WI38 (cell line): Measurements from ENCODE around the gene DNAJB5.

Experiments used
- H3K4me3 ChIP-seq: 2 replicates; pipeline ENCODE4 v1.5.1; 2011; ENCODE audit warnings: low read depth, mild to moderate bottlenecking, control low read depth, low read length
- CTCF ChIP-seq: IDR thresholded peaks from 2 replicates; pipeline ENCODE4 v1.5.1; 2012; ENCODE audit warnings: low read depth, mild to moderate bottlenecking, control low read depth, low read length

The DNAJB5 gene

GRCh38 chr9:34985311-34985899, 4.1 kb upstream of the DNAJB5 start:
- H3K4me3 ChIP-seq: no peak overlapping the region
- peak; percentile 77 for TF ChIP-seq CTCF

GRCh38 chr9:34986540-34987047, 3.0 kb upstream of the DNAJB5 start:
- H3K4me3 ChIP-seq: no peak overlapping the region
- no peak for TF ChIP-seq CTCF

- H3K4me3 ChIP-seq: no peak overlapping the region
- no peak for TF ChIP-seq CTCF
These were observed 2.2 kb upstream of the DNAJB5 start for GRCh38 chr9:34987160-34987901.

GRCh38 chr9:34988218-34989002, 1.1 kb upstream of the DNAJB5 start:
- peak overlapping the region; percentile 64 for H3K4me3 ChIP-seq
- TF ChIP-seq CTCF: no peak

GRCh38 chr9:34989946-34990635, 546 bp downstream of the DNAJB5 start:
- peak overlapping the region; percentile 90 for H3K4me3 ChIP-seq
- TF ChIP-seq CTCF: no peak

GRCh38 chr9:34990908-34991606, 1.5 kb downstream of the DNAJB5 start:
- no peak for TF ChIP-seq CTCF
- no peak overlapping the region for H3K4me3 ChIP-seq
